Inflammatory macrophage treated with lipopolysaccharide for 1 hour (primary cell): Measurements from ENCODE around the gene B3GALNT1.
A peak's percentile ranks its signal among the peaks of the same experiment; 100 is the strongest.

ENCODE experiments used
- DNase-seq, 2 donors: peaks; one replicate each; pipeline ENCODE4 v3.0.0-alpha.2; 2020 to 2022

The B3GALNT1 gene

DNA sequence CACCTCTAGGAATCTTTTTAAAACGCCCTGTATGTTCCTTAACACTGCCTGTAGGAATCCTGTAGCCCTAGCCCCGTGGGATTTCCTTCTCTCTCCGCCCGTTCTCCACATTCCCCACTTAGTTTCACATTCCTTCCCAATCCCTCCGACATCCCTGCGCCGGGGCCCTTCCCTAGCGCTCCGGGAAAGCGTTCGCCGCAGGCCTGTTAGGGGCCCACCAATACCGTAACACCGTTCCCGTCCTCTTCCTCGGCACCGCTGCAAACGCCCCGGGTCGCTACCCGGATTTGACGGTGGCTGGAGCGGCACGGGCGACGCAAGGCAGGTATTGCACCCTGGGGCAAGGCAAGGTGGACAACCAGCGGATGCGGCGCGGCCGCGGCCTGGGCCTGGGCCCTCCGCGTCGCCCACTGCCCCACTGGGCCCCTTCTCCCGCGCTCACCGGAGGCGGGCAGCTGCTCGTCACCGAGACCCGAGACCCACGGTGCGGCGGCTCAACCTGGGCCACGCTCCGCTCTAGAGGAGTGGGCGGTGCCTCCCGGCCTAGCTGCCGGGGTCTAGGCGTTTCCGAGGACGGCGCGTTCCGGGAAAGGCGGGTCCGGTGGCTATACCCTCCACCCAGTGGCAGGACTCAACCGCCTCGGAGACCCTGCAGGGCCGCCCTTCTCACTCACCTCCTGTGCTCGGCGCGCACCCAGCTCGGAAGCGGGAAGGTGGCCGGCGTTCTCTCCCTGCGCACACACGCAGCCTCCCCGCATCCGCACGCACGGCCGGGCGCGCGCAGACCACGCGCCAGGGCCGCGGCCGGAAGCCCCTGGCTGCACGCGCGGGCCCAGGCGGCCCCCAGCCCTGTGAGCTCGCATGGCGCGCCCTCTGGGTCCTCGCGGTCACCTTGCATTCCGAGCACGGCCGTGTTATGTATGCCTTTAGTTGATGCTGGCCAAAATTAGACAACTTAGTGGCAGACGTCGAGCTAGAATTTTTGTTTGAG lies at the start of gene B3GALNT1:
Gene B3GALNT1 (minus strand): TSS at position 789 of the 991 bp plus-strand sequence. CDS start 18,595 bp downstream, outside the sequence.
- DNase-seq, result no peak

DNA sequence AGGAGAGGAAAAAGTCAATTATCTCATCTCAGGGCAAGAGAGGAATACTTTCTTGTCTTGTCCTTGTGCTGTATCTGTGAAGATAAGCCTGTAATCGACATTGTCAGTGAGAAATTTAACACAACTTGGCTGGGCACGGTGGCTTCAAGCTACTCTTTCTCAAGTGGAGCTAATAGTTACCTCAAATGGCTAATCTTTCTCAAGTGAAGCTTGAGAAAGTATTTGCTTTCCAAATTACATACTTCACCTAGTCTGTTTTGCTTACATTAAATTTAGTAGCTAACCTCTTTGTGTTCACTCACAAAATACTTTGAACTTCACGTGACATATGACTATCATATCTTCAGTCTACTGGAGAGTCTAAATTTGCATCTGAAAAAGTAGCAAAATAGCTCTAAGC lies 48.3 kb upstream of the B3GALNT1 start:
- no peak for DNase-seq

DNA sequence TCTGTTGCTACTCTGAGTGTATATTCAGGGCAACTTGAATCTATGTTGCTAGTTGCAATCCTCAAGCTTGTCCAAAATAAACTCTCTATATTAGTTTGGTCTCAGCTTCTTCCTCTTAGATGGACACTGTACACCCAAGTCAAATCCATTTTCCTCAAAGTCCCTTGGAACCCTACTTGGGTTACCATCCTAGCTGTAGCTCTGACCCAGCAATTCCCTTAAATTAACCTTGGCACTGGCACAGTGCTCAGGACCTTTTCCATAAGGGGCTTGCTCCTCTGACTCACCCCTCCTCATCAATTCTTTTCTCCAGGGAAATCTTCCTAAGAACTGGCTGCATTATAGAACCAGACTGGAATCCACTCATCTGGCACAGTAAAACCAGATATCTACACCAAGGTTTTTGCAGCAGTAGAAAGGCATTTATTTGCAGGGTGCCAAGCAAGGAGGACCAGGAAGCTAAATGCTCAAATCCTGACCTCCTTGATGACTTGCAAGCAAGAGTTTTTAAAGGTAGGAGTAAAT lies 44.9 kb upstream of the B3GALNT1 start:
- DNase-seq, result no peak

GRCh38 chr3:161149529-161149928 lies 44.4 kb upstream of the B3GALNT1 start:
- DNase-seq, result no peak

GRCh38 chr3:161148832-161149475 lies 43.8 kb upstream of the B3GALNT1 start:
- no peak for DNase-seq

GRCh38 chr3:161142486-161142885 lies 37.3 kb upstream of the B3GALNT1 start:
- DNase-seq, result no peak

DNA sequence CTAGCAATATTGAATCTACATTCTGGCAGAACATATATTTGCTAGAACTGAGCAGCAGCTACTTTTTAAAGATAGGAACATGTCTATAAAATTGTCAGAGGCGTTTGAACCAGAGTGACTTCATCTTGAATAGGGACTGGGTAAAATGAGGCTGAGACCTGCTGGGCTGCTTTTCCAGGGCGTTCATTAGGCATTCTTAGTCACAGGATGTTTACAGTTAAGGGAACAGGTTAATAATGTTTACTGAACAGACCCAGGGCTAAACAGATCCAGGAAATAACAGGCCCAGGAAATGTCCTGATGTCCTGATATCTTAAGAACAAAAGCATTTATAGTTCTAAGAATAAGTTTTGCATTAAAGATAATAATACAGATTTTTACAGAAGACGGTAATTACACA lies 34.5 kb upstream of the B3GALNT1 start:
- DNase-seq, result no peak

DNA sequence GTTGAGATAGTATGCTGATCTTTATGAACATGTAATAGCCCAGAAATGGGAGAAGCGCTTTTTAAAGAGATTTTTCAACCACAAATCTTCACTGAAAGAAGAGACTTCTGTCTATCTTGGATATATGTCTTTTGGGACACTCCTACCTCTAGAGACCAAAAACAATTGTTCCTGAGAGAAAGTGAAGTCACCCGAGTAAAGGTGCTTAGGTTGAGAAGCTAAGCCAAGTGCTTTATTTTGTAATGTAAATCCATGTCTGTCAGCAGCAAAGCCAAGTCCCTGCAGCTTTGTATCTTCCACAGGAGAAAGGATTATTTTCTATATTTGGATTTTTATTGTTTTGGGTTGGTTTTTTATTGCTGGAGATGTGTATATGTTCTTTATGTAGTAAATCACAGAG lies 32.1 kb upstream of the B3GALNT1 start:
- no peak for DNase-seq

GRCh38 chr3:161132391-161132790 lies 27.2 kb upstream of the B3GALNT1 start:
- DNase-seq, result no peak

- no peak for DNase-seq
These were observed 21.3 kb upstream of the B3GALNT1 start for GRCh38 chr3:161126495-161126894.

DNA sequence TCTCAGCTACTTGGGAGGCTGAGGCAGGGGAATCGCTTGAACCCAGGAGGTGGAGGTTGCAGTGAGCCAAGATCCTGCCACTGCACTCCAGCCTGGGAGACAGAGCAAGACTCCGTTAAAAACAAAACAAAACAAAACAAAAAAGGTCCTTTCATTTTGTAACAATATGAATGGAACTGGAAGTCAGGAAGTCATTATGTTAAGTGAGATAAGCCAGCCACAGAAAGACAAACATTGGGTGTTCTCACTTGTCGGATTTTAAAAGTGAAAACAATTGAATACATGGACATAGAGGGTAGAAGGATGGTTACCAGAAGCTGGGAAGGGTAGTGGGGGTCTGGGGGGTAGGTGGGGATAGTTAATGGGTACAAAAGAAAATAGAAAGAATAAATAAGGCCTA lies 12.5 kb upstream of the B3GALNT1 start:
- no peak for DNase-seq

DNA sequence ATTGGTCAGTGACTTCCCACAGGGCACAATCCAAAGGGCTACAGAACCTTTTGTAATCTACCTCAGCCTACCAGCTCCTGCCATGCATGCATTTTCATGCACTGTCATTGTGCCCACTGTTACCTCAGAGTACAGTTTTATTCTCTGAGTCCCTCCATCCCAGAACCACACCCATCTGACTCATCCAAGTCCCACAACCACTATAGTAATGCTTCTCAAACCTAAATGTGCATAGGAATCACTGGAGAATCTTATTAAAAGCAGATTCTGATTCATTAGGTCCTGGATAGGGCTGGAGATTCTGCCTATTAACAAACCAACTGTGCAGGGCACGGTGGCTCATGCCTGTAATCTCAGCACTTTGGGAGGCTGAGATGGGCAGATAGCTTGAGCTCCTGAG lies 3.7 kb upstream of the B3GALNT1 start:
- DNase-seq, result peak; percentile 9 to 19

DNA sequence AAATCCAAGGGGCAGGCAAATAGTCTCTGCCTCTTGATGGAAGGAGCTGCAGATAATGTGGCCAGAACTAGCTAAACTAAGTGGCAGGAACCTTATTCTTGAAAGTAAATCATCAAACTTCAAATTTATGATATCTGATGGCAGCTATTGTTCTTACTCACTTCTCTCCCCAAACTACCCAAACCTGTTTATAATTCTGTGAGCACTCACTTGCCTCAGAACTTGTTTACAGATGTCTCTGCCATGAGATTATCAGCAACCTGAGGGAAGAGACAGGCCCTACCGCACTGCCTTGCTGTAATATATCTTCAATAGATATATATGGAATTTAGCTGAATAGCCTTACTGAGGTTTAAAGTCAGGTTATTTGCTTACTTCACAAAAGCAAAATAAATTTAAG lies 2.2 kb upstream of the B3GALNT1 start:
- DNase-seq, result no peak

DNA sequence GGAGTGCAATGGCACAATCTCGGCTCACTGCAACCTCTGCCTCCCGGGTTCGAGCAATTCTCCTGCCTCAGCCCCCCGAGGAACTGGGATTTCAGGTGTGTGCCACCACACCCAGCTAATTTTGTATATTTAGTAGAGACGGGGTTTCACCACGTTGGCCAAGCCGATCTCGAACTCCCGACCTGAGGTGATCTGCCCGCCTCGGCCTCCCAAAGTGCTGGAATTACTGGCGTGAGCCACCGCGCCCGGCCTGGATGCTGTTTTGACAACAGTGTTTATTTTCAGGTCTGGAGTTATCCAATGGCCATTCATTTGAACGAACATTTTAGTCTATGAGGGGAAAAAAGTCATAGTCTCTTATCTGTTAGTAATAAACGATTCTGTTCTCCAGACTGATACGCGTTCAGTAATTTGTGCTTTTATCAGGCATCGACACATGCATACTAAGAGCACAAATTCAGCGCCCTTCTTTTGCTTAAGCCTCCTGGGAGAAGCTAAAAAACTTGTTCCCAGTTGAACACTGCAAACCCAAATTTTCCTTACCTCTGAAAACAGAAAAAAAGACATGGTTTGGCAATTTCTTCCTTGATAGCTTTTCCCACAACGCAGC lies 1.3 kb downstream of the B3GALNT1 start:
- DNase-seq, result no peak

- no peak for DNase-seq
These were observed 3.5 kb downstream of the B3GALNT1 start for GRCh38 chr3:161101609-161102008.

GRCh38 chr3:161100994-161101393 lies 4.2 kb downstream of the B3GALNT1 start:
- DNase-seq, result no peak

- no peak for DNase-seq
These were observed 8.3 kb downstream of the B3GALNT1 start for GRCh38 chr3:161096771-161097367.

DNA sequence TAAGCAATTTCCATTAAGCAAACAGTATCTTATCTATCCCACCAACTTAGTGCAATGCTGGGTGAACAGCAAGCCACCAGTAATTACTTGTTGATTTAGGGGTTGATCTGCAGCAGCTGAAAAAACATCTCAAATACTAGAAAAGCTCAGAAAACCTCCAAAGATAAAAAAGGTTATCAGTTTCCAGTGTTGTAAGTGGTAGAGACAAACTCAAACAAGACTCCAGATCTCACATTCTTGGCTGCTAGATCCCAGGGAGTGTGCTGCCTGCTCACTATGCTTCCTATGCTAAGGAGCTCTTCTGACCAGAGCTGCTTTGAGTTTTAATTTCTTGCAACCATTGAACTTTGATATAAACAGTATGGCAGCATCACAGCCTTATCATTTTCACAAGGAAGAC lies 11.3 kb downstream of the B3GALNT1 start:
- no peak for DNase-seq

DNA sequence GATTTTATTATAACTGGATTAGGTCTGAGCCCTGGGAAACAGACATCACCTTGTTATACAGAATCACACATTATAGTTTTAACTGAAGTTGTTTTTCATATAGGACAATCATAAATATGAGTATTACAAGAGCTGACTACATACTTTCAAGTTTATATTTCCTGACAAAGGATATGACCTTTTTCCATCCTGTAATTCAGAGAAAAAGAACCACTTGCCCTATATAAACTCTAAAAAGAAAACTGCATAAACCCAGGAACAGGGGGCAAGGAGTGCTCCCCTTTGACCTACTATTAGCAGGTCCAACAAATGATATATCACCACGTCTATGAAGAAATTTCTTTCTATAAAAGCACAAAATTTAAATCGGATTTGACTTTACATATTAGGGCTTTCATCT lies 20.9 kb downstream of the B3GALNT1 start:
- DNase-seq, result no peak

DNA sequence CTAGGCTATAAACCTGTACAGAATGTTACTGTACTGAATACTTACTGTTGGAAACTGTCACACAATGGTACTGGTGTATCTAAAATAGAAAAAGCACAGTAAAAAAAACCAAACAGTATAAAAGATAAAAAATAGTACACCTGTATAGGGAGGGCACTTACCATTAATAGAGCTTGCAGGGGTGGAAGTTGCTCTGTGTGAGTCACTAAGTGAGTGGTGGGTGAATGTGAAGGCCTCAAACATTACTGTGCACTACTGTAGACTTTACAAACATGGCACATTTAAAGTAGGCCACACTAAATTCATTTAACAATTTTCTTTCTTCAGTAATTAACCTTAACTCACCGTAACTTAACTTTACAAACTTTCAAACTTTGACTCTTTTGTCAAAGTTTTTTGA lies 22.0 kb downstream of the B3GALNT1 start:
- no peak for DNase-seq

- peak in 1 of 2 donors; percentile 38 for DNase-seq
These were observed 23.1 kb downstream of the B3GALNT1 start for GRCh38 chr3:161082063-161082462.

GRCh38 chr3:161081633-161082032 lies 23.5 kb downstream of the B3GALNT1 start:
- DNase-seq, result peak; percentile 51 to 58

GRCh38 chr3:161073181-161073580 lies 32.0 kb downstream of the B3GALNT1 start:
- peak; percentile 68 to 75 for DNase-seq
